Kidney glomerular epithelial cell (primary cell): ENCODE results near the gene S1PR2.
"Not testable (repeated sequence)": the region's sequence is repeated elsewhere in the genome, so short reads cannot be mapped to it uniquely, and the experiment has no call there.

Source experiments
- DNase-seq: peaks from one replicate; lab custom pipeline; 2025; lab: John Stamatoyannopoulos, UW

The S1PR2 gene

GRCh38 chr19:10190026-10190425 lies 41.1 kb downstream of the S1PR2 start:
- DNase-seq, result no peak

GRCh38 chr19:10189616-10190015 lies 41.5 kb downstream of the S1PR2 start:
- no peak for DNase-seq

- no peak for DNase-seq
Observed at GRCh38 chr19:10187315-10187714, 43.8 kb downstream of the S1PR2 start.

DNA sequence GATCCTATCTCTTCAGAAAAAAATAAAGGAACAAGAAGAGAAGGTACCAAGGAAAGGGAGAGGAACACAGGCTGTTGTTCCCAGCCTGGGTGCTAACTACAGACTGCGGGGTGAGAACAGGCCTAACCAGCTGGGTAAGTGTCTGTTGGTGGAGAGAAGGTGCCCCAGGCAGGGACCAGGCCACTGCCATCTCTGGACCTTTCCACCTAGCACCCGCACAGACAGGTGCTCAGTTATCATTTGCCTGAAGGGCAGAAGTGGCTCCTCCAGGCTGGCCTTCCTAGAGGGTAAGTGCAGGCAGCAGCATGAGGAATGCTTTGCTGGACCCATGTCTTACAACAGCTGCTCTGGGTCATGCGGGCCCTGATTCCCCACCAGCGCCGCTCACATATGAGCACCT lies 46.5 kb downstream of the S1PR2 start:
- DNase-seq, result no peak

DNA sequence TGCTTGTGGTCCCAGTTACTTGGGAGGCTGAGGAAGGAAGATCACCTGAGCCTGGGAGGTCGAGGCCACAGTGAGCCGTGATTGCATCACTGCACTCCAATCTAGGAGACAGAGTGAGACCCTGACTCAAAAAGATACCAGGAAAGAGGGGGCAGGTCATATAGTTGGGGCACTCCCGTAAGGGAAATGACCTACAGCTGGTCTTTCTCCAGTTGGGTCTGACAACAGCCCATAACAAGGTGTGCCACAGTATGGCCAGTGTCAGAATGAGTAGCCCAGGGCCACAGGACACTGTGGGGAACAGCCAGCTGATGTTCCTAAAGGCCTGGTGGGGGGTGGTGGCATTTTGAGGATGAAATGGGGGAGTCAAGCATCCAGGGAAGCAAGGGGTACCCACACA lies 47.2 kb downstream of the S1PR2 start:
- DNase-seq, result no peak

DNA sequence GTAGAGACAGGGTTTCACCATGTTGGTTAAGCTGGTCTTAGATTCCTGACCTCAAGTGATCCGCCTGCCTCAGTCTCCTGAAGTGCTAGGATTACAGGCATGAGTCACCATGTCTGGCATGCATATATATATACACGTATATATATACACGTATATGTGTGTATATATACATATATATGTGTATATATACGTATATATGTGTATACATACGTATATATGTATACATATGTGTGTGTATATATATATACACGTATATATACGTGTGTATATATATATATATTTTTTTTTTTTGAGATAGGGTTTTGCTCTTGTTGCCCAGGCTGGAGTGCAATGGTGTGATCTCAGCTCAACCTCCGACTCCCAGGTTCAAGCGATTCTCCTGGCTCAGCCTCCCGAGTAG lies 48.3 kb downstream of the S1PR2 start:
- no peak for DNase-seq

DNA sequence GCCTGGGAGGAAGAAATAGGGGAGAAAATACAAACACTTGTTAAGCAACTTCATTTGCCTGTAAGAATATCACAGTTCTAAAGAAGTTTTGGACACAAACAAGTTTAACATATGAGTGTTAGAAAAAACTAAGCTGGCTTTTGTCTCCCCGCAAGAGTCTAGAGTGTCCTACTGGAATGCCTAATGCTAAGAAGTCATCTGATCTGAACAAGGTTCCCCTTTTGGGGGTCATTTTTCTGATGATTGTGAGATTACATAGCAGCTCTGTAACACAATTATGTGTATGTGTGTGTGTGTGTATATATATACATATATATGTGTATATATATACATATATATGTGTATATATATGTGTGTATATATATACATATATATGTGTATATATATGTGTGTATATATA lies 49.1 kb downstream of the S1PR2 start:
- no peak for DNase-seq

- no peak for DNase-seq
Observed at GRCh38 chr19:10180459-10180858, 50.7 kb downstream of the S1PR2 start.

- DNase-seq, result not testable (repeated sequence)
Observed at GRCh38 chr19:10180024-10180423, 51.1 kb downstream of the S1PR2 start.

DNA sequence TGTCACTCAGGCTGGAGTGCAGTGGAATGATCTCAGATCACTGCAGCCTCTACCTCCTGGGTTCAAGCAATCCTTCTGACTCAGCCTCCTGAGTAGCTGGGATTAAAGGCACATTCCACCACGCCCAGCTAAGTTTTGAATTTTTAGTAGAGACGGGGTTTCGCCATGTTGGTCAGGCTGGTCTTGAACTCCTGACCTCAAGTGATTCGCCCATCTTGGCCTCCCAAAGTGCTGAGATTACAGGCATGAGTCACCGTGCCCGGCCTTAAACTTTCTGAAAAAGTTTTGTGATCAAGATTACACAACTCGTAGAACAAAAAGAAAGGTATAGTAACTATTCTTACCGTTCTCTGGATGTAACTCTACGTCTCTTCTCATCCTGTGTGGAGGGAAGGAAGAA lies 57.6 kb downstream of the S1PR2 start:
- DNase-seq, result no peak
